ENCODE data around the gene RNF187. TPM values are rescaled to one million over a fixed set of nuclear protein-coding genes. Genes with fewer than 3 reads are reported as not detected.

Gene RNF187
- total and polyA plus RNA-seq, 2 of the 13 experiments (the other 11 are each of a cell fraction or from before 2014, with no cell fraction given), result 41.3 to 59.4 TPM

DNA sequence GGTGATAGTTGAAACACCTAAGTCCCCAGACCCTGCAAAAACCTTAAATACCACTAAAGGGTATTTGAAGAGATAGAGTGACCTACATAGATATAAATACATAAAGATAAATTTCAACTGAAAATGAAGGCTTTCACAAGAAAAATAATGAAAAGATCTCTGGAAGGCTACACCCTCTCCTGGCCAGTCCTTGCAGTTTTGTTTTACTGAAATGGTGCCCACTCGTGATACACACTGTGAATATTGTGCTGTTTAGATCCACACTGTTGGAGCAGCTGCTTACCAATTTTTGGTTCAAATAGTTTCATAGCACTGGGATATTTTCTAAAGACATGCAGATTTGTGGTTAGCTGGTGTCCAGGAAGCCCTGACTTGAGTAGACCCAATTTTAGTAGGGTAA, 31.5 kb upstream of the RNF187 start:
- ChIA-PET POLR2A (no interaction called here), CTCF (ENCODE audit: low intra/inter-chr PET ratio, low total read pairs) (no interaction called here)
- intact Hi-C loops (cut with micrococcal nuclease; ENCODE audit: unreplicated experiment), result loop anchor here (10.0 kb wide), 1 partner anchor 971 kb away; no protein-coding TSS in a partner anchor
- in situ Hi-C loops (cut with HindIII; ENCODE audit: extremely low pct_ligation_motif_present, low pct_unique_long_range_greater_than_20kb), result no loop called here
- DNase-seq (ENCODE audit: low spot score) (no peak), FAIRE-seq (no peak), ATAC-seq (no peak)
- no peak overlapping the region for H3K4me2 ChIP-seq (ENCODE audit: low read depth, low read length)
- TF ChIP-seq, protein P1, sequence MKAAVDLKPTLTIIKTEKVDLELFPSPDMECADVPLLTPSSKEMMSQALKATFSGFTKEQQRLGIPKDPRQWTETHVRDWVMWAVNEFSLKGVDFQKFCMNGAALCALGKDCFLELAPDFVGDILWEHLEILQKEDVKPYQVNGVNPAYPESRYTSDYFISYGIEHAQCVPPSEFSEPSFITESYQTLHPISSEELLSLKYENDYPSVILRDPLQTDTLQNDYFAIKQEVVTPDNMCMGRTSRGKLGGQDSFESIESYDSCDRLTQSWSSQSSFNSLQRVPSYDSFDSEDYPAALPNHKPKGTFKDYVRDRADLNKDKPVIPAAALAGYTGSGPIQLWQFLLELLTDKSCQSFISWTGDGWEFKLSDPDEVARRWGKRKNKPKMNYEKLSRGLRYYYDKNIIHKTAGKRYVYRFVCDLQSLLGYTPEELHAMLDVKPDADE (CRISPR knock-in tag; IDR thresholded peaks at IDR 0.05), result no peak
- TF ChIP-seq KMT2A (CRISPR knock-in tag; IDR thresholded peaks at IDR 0.05) (no peak), ZNF367 (CRISPR knock-in tag; IDR thresholded peaks at IDR 0.05; ENCODE audit: borderline replicate concordance) (no peak), ZFP36L1 (CRISPR knock-in tag; IDR thresholded peaks at IDR 0.05) (no peak), HES4 (CRISPR knock-in tag; IDR thresholded peaks at IDR 0.05; ENCODE audit: borderline replicate concordance) (no peak), SMARCC2 (IDR thresholded peaks at IDR 0.05) (no peak), ATF1 (CRISPR knock-in tag; IDR thresholded peaks at IDR 0.05) (no peak), HDAC2 (CRISPR knock-in tag; IDR thresholded peaks at IDR 0.05) (no peak), ZBTB20 (CRISPR knock-in tag; IDR thresholded peaks at IDR 0.05; ENCODE audit: borderline replicate concordance, low read depth) (no peak), SALL1 (CRISPR knock-in tag; IDR thresholded peaks at IDR 0.05) (no peak), SALL2 (CRISPR knock-in tag; IDR thresholded peaks at IDR 0.05) (no peak), ZNF33A (CRISPR knock-in tag; IDR thresholded peaks at IDR 0.05; ENCODE audit: borderline replicate concordance) (no peak), HNRNPH1 (optimal IDR thresholded peaks at IDR 0.05; ENCODE audit: low read depth, low read length) (no peak), ZNF296 (CRISPR knock-in tag; conservative IDR thresholded peaks at IDR 0.05) (no peak)
- TF ChIP-seq, protein P2, sequence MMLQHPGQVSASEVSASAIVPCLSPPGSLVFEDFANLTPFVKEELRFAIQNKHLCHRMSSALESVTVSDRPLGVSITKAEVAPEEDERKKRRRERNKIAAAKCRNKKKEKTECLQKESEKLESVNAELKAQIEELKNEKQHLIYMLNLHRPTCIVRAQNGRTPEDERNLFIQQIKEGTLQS (CRISPR knock-in tag; IDR thresholded peaks at IDR 0.05), result no peak
- no peaks in the 10 kb centered on the region for H3K9me3 ChIP-seq (ENCODE audit: low read length)
- no peak overlapping the region for H3K27ac ChIP-seq (ENCODE audit: extremely low read length, insufficient read depth, low read length)
- no peak overlapping the region for H3K9ac ChIP-seq (ENCODE audit: insufficient read depth, low read depth, low read length)
- no peaks in the 10 kb centered on the region for H3K27me3 ChIP-seq (ENCODE audit: control insufficient read depth in 1 of 2, insufficient read depth in 2 of 2, low read length in 2 of 2)
- no peak overlapping the region for H2AFZ ChIP-seq (ENCODE audit: low read length)
- H4K20me1 ChIP-seq (ENCODE audit: insufficient read depth, low read length), result no peaks in the 10 kb centered on the region
- H3K36me3 ChIP-seq (replicated peaks in 1 of 2; ENCODE audit: control insufficient read depth in 1 of 2, insufficient read depth in 2 of 2, low read length in 2 of 2), result no peaks in the 10 kb centered on the region
- no peak overlapping the region for H3K4me3 ChIP-seq (replicated peaks in 1 of 3; ENCODE audit: insufficient read depth in 1 of 3, low read depth in 2 of 3, low read length in 3 of 3)
- 0% methylated on average over 1 of the region's 1 CpG for WGBS (ENCODE audit: low lambda C conversion rate)
- no peaks in the 10 kb centered on the region for H3K79me2 ChIP-seq (ENCODE audit: insufficient read depth, low read length)
- H3K4me1 ChIP-seq (ENCODE audit: insufficient read depth, low read length), result peaks cover 28% of the 10 kb centered on the region
- BruUV-seq (replicated peaks), result no TSS peak
